ENCODE measurements around the gene GIMAP6. TPM values are rescaled to one million over a fixed set of nuclear protein-coding genes. Genes with fewer than 3 reads are reported as not detected.
"Not testable (repeated sequence)": the region's sequence is repeated elsewhere in the genome, so short reads cannot be mapped to it uniquely, and the experiment has no call there.

The GIMAP6 gene
- polyA plus RNA-seq, 3 donors = 16.6 to 18.1 (median 18.0) TPM

DNA sequence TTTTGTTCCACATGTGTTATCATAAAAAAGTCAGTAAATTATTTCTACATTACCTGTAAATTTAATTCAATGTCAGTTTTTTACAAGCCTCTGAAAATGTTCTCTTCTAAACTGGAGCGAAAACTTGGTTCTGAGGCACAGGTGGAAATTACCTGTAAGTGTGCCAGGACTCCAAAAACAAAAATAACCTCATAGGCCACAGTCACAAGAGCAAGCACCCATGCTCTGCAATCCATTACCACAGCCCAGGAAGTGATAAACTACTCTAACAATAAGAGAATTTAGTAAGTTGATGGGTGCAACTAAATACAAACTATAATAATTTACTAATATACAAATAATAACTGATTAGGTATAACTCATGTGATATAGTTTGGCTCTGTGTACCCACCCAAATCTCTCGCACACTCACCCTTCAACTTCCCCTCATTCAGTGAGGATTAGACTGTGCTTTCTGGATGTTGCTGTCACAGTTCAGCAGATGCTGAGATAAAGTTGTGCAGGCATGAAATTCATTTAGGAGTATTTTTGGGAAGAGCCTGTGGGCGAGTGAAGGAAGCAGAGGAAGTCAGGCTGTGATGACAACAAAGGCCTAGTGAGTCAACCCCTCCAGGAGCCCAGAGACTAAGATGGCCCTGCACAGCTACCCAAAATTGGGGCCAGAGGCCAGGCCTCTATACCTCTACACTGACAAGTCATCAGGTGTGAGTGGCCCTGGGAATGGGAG, 16.3 kb upstream of the GIMAP6 start:
- no peak for DNase-seq (ENCODE audit: low read depth in 3 of 3, low spot score in 2 of 3)

DNA sequence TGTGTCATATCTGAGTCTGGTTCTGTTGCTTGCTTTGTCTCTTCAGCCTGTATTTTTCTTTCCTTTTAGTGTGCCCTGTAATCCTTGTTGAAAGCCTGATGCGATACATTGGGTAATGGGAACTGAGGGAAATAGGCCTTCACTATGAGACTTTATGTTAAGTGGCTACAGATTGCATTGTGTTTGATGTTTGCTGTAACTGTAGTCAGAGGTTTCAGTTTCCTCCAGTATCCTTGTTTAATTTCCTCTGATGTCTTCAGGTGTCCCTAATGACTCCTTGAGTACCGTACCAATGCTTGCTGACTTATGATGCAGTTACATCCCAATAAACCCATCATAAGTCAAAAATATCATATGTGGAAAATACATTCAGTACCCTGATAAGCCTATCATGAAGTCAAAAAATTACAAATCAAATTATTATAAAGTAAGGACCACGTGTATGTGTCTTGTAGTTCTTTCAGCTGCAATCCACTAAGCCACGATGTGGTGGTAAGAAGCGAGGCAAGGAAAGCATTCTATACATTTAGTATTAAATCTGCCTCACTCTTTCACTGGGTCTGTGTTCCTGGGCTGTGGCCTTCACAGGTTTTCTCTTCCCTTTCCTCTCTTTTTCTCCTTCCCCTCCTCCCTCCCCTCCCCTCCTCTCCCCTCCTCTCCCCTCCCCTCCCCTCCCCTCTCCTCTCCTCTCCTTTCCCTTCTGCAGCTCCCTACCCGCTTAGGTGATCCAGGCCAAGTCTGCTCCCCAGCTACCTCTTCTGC, 13.3 kb upstream of the GIMAP6 start:
- no peak for DNase-seq (ENCODE audit: low read depth in 3 of 3, low spot score in 2 of 3)

DNA sequence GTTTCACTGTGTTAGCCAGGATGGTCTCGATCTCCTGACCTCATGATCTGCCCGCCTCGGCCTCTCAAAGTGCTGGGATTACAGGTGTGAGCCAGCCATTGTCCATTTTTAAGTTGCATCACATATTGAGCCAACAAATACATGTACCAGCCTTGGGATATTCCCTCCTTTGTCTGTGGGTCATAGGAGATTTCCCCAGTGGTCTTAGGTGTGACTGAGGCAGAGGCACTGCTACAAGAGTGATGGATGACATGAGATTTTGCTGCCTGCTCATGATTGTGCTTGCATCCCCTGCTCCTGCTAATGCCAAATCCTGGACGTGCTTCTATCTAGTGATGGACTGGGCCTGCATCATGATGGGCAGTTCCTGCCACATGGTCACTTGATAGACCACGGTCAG, 10.7 kb upstream of the GIMAP6 start:
- no peak for DNase-seq (ENCODE audit: low read depth in 3 of 3, low spot score in 2 of 3)

DNA sequence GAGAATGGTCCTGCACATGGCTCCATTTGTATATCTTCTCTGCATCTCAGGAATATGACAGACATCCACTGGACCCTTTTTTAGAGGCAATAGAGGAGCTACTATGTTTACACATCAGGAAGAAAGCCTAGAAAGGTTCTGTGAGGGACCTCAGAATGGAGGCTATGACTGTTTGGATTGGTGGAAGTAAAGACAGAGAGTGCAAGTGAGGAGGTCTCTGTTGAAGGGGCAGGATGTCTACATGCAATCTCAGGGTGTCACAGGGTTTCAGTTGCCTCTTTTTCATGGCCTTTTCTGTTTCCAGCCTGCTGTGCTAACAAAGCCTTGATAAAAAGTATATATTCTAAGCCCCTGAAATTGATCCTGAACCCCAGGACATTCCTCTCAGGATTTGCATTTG, 9.7 kb upstream of the GIMAP6 start:
- no peak for DNase-seq (ENCODE audit: low read depth in 3 of 3, low spot score in 2 of 3)

DNA sequence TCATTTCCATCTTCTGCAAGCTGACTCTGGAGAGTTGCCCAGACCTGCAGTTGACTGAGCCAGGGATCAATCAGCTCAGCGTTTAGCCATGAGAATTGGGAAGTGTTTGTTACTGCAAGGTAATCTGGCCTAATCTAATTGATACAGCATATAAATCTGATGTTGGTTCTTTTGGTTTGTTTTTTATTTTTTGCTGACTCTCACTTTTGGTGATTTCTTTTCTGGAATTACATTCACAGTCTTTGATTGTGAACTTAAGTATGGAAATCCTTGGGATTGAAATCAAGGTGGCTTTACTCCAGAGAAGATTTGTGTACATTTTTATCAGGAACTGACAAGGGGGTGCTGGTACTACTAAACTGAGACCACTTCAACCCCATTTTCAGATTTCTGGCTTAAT, 1.7 kb upstream of the GIMAP6 start:
- DNase-seq (ENCODE audit: low read depth in 3 of 3, low spot score in 2 of 3) = no peak

DNA sequence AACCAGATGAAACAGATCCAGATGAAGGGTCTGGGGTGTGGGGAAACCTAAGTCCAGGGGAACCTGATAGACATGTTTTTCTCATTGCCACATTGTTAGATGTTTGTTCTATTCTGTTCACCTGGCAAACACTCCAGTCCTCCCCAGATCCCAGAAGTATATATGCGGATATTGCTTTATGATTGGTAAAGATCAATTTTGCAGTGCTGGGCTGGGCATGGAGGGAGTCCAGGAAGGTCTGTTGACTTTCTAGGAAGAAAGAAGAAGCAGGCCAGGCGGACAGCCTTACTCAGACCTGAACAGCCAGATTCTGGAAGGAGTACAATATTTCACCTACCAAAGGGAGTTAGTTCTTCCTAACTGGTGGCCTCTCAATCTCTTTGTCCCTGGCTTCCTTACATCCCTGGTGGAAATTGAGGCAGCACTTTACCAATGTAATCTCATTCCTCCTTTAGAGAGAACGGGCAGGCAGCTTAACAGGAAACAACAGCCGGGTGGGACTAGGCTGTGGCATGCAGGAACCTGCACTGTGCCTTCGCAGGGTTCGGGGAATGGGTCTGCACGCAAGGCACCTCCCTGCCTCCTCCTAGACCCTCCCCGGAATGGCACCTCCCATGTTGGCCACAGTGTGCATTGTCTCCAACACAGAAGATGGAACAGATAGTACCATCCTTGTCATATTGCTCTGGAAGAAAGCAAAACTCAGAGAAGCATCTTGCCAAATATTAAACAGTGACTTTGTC, 930 bp downstream of the GIMAP6 start:
- DNase-seq (ENCODE audit: low read depth in 3 of 3, low spot score in 2 of 3) = no peak

DNA sequence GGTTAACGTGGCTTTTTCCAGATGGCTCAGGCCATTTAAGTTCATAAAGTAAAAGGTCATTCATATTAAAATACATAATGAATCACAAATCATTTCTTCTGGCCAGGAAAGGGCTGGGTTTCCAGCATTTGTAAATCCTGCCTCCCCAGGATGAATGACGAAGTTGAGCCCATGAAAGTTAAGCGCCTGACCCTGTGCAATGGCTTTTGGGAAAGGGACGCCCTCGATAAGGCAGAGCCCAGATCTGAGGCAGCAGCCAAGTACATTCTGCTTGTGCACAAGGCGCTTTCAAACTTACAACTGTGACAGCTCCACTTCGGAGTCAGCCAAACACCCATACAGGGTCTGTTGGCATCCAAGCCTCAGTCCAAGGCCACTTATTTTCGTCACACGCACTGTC, 2.8 kb downstream of the GIMAP6 start:
- DNase-seq (ENCODE audit: low read depth in 3 of 3, low spot score in 2 of 3) = no peak

DNA sequence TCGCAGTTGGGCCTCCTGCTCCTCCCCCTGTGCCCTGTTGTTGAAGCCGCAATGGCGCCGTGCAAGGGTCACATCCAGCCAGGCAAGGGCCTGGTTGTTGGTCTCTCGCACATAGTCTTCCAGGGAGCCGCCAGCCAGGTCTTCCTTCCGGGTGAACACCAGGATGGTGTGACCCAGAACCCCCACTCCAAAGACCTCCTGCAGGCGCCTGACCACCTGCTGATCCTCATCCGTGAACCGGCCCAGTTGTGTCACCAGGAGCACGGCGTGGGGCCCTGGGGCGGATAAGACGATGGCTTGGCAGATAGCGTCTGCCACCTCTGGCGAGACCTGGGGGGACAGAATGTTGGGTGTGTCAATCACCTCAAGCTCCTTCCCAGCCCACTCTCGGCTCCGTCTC, 4.2 kb downstream of the GIMAP6 start:
- no peak for DNase-seq (ENCODE audit: low read depth in 3 of 3, low spot score in 2 of 3)

DNA sequence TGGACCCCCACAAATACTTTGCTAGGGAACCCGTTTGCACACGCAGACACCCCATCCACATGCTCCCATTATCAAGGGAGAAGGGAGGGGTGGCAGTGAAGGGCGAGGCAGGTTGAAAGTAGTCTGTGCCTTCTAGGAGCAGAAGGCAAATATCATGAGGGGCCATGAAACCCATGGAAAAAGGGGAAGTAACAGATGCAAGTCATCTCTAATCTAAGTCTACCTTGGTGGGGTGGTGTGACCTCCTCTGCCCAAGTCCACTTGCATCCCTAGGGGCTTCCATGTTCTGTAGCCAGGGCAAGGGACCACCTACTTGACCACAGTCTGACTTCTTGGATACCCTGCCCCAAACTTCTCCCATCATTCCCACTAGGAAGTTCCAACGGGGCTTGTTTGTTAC, 5.5 kb downstream of the GIMAP6 start:
- no peak for DNase-seq (ENCODE audit: low read depth in 3 of 3, low spot score in 2 of 3)

DNA sequence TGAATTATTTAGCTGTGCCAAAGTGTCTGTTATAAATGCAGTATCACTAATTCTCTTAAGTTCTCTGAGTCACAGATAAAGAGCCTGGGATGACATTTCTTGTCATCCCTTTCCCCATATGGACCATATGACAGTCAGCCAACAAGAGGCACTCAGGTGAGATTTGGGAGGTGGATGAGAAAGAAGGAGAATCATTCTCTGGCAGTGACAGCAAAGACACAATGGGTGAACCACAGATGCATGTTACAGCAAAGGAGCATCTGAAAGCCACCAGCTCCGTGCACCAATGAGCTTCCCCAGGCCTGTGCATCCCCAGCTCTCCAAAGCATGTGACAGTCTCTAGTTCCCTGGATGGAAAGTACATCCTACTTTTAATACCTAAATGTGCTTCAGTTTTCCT, 10.8 kb downstream of the GIMAP6 start:
- DNase-seq (ENCODE audit: low read depth in 3 of 3, low spot score in 2 of 3) = no peak

DNA sequence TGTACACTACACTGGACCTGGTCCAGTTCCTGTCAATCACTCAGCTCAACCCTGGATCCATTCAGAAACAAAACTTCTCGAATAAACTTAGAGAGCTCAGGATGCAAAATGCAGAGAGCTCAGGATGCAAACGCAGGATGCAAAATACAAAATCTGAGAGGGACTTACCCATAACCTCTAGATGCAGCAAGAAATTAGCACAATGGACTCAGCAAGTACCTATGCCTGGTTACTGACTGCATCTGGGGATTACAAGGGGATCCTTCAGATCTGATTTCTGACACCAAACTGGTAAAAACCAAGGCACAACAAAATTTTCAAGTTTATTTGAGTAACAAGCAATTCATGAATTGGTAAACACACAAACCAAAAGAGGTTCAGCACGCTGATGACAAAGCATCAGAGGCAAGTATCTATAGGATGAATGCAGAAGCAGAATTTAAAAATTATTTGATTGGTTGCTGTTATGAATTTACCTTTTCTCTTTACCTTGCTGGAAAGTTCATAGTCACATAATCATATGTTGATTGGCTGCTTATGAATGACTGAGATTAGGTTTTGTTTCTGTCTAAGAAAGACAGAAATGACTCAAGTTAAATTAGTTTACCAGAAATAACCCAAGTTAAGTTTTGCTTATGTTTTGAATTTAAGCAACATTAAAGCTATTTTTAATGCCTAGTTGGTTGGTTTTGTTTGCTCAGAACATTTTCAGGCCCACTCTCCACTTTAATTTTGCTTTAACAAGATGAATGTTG, 11.4 kb downstream of the GIMAP6 start:
- DNase-seq (ENCODE audit: low read depth in 3 of 3, low spot score in 2 of 3) = no peak

DNA sequence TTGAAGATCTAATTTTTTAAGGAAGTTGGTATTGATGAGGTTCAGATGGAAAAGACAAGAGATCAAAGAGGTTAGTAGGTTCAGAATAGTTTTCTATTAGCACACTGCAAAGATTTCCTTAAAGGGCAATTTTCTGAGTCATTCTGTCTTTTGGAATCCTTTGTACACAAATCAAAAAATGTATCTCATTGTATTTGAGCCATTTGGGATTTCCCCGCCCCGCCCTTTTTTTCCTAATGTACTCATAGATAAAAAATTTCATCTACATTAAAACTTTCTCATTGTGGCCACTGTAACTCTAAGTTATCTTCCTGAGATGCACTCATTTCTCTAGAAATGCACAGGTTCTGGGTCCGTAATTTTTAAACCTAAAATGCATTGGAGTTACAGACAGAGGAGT, 12.1 kb downstream of the GIMAP6 start:
- DNase-seq (ENCODE audit: low read depth in 3 of 3, low spot score in 2 of 3) = no peak

DNA sequence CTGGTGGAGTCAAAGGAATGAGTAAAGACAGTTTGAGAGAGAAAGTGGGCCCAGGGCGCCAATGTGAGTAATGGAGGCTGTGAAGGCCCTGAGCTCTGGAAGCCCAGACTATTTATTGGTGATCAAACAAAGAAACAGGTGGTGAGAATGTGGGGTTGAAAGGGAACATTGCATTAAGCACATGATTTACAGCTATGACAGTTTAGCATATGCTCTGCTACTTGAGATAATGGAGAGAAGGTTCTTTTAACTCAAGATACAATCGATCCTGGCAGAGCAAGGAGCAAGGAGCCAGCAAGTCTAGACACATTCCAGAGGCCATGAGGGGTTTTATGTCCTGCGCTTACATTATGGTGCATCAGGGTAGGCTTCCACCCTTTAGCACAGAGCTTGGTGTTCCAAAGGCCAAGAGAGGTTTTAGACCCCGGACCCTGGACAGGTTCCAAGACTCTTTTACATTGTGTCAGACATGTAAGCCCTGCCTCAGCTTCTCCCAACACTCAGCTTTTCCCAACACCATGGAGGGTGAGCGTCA, 16.9 kb downstream of the GIMAP6 start:
- not testable (repeated sequence) for DNase-seq (ENCODE audit: low read depth in 3 of 3, low spot score in 2 of 3)

DNA sequence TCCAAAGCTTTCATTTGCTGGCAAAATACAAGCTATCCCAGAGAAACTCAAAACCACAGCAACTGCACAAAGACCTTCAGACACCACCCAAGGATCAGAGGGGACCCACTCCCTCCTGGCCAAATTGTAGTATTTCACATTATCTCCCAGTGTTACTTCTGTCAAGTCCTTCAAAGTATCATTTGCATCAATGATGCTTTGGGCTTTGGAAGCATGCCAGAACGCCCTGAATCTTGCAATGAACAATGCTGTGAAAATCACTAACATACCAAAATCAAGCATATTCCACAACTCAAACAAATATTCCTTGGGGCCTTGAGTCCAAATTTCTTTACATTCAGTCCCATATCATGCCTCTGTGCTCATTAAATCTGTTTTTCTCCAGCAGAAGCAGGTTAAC, 17.8 kb downstream of the GIMAP6 start:
- not testable (repeated sequence) for DNase-seq (ENCODE audit: low read depth in 3 of 3, low spot score in 2 of 3)

DNA sequence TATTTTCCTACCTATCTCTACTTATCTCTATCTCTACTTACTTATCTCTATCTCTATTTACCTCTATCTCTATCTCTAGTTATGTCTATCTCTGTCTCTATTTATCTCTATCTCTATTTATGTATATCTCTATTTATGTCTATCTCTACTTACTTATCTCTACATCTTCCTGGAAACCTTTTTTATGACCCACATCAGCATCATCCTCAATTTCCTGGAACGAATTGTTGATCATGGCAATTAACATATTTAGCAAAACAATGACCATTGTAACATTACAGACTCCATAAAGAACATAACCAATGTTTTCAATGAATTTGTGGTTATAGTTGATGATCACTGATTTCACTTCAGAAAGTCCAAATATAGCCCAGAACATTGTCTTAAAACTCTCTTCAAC, 18.3 kb downstream of the GIMAP6 start:
- no peak for DNase-seq (ENCODE audit: low read depth in 3 of 3, low spot score in 2 of 3)

DNA sequence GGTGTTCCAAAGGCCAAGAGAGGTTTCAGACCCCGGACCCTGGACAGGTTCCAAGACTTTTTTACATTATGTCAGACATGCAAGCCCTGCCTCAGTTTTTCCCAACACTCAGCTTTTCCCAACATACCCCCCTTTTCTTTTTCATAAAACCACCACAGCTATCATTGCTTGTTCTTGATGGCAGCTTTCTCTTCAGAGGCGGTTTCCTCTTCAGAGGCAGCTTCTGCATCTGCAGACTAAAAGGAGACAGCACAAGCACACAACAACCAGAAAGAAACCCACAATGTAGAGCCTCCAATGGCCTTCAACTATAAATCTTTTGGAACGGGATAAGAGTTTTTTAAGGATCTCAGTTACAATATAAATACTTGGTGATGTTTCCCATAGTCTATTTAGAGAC, 19.3 kb downstream of the GIMAP6 start:
- DNase-seq (ENCODE audit: low read depth in 3 of 3, low spot score in 2 of 3) = no peak

DNA sequence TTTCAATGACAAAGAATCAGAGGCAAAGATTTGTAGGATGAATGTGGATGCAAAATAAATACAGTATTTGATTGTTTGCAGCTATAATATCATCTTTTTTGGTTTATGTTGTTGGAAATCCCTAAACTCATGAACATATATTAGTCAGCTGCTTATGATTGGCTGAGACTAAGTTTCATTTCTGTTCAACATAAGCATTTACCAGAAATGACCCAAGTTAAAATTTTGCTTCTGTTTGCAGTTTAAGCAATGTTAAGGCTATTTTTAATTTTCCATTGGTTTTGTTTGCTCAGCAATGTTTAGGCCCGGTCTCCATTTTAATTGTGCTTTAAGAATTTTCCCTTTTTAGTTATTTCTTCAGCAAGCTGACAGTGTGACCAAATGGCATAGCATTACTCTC, 22.0 kb downstream of the GIMAP6 start:
- no peak for DNase-seq (ENCODE audit: low read depth in 3 of 3, low spot score in 2 of 3)

DNA sequence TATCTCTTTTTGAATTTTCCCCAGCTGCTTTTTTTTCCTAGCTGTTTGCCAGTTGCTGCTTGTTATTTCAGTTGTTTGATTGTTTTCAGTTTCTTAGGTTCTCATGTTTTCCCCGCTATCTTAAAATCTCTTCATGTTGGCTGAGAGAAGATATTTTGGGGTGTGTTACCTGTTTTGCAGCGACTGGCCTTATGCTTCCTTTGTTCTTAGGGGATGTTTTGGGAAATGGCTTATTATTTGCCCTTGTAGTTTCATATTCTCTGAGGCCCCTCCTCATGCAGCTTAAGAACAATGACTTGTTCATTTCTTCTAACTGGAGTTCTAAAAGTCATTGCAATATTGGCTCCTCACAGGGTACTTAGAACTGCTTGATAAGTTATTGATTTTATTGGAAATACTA, 28.6 kb downstream of the GIMAP6 start:
- not testable (repeated sequence) for DNase-seq (ENCODE audit: low read depth in 3 of 3, low spot score in 2 of 3)

DNA sequence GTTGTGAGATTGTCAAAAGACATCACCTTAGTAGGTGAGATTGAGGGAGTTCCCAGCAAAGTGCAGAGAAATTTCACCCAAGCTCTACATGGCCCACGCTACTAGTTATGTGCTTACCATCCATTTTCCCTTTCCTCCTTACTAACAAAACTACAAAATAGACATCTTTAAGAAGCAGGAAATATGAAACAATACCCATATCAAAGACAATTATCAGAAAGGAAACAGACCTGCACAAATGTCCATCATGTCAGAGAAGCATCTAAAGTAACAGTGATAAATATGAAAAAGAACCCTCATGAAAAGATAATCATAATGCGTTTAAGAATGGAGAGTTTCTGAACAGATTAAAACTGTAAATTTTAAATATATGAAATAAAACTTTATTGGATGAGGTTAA, 36.8 kb downstream of the GIMAP6 start:
- no peak for DNase-seq (ENCODE audit: low read depth in 3 of 3, low spot score in 2 of 3)

DNA sequence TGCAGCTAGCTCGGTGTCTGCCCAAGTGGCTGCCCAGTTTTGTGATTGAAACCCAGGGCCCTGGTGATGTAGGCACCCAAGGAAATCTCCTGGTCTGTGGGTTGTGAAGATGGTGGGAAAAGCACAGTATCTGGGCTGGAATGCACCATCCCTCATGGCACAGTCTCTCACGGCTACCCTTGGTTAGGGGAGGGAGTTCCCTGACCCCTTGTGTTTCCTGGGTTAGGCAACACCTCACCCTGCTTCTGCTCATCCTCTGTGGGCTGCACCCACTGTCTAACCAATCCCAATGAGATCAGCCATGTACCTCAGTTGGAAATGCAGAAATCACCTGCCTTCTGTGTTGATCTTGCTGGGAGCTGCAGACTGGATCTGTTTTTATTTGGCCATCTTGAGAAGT, 37.4 kb downstream of the GIMAP6 start:
- no peak for DNase-seq (ENCODE audit: low read depth in 3 of 3, low spot score in 2 of 3)

DNA sequence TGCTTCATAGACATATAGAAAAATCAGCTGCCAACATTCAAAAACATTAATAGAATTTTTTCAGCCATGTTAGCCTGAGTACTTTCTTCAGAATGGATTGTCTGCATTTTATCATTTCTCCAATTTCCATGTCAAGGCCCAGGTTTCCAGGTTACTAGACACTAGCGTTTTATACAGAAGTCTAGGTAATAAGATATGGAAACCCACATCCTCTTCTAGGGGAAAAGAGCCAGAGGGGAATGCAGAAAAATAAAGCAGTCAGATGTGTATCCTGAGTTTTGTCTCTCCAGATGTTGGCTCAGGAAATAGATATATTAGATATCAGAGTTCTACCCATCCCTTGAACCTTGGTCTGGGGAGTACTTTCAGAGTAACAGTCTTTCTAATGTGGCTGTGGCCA, 44.6 kb downstream of the GIMAP6 start:
- no peak for DNase-seq (ENCODE audit: low read depth in 3 of 3, low spot score in 2 of 3)
